HepG2 (cell line): Measurements from ENCODE around the gene S100Z. TPM values are rescaled to one million over a fixed set of nuclear protein-coding genes. Genes with fewer than 3 reads are reported as not detected.

Experiments
- ATAC-seq: fragments of 200-7000 bp; cut with Tn5 transposase; 3 replicates; pipeline ENCODE4 v1.9.1; 2020; ENCODE audit warnings: mild to moderate bottlenecking, moderate library complexity
- BruUV-seq: library from RNA; stranded (reverse); fragments of 400-500 nt; replicated peaks from 2 replicates; lab custom pipeline; 2021; lab: Mats Ljungman, UMichigan
- CTCF ChIA-PET: fragments of 300-600 bp; formaldehyde crosslinking; extraction: SDS; loops from one replicate; lab custom pipeline; 2021; ENCODE audit warnings: low total read pairs, inconsistent platforms, low intra/inter-chr PET ratio; lab: Yijun Ruan, JAX
- POLR2A ChIA-PET: fragments of 350-600 bp; sonication (Branson Sonifier 250); formaldehyde crosslinking; loops from one replicate; lab custom pipeline; 2020; ENCODE audit warnings: antibody characterized with exemption, inconsistent platforms; lab: Yijun Ruan, JAX
- DNase-seq: peaks from one replicate; pipeline ENCODE4 v3.0.0-alpha.2; 2015; ENCODE audit warnings: low spot score
- FAIRE-seq: peaks from 3 replicates; lab custom pipeline; 2011; peaks lifted over from hg19 to GRCh38; lab: Jason Lieb, UNC
- H2AFZ ChIP-seq: one replicate; pipeline ENCODE4 v1.6.1; 2011; ENCODE audit warnings: low read length, inconsistent platforms
- H3K27ac ChIP-seq: fragments of 300-600 bp; 3 replicates; pipeline ENCODE4 v1.8.0; 2011; ENCODE audit warnings: mixed run types, mild to moderate bottlenecking, mixed read lengths, low read length, inconsistent platforms; ENCODE audit not compliant: insufficient read depth; ENCODE audit errors: extremely low read length
- H3K27me3 ChIP-seq, 2 experiments: fragments of 200-600 bp in 1 of 2; 2 replicates in 1 of 2; 3 replicates in 1 of 2; pipeline versions ENCODE4 v1.6.0 to v1.8.0; 2011; ENCODE audit warnings: low read length in 2 of 2, mild to moderate bottlenecking in 2 of 2, moderate library complexity in 2 of 2, inconsistent platforms in 1 of 2; ENCODE audit not compliant: insufficient read depth in 2 of 2, control insufficient read depth in 1 of 2
- H3K36me3 ChIP-seq, 2 experiments: fragments of 200-600 bp in 1 of 2; replicated peaks in 1 of 2; 2 replicates in 1 of 2; 3 replicates in 1 of 2; pipeline versions ENCODE4 v1.5.1 to v1.8.0; 2011; ENCODE audit warnings: low read length in 2 of 2, inconsistent platforms in 1 of 2; ENCODE audit not compliant: insufficient read depth in 2 of 2, control insufficient read depth in 1 of 2
- H3K4me1 ChIP-seq: 2 replicates; pipeline ENCODE4 v1.5.1; 2012; ENCODE audit warnings: low read length, inconsistent platforms; ENCODE audit not compliant: insufficient read depth
- H3K4me2 ChIP-seq: 2 replicates; pipeline ENCODE4 v1.6.0; 2011; ENCODE audit warnings: low read depth, low read length, inconsistent platforms
- H3K4me3 ChIP-seq, 3 experiments: fragments of 200-600 bp in 1 of 3; sonication (generic), shearing (Covaris generic) in 1 of 3; replicated peaks in 1 of 3; 2 replicates each; pipeline ENCODE4 v1.5.1; 2011 to 2016; ENCODE audit warnings: low read length in 3 of 3, inconsistent platforms in 2 of 3, low read depth in 2 of 3, mild to moderate bottlenecking in 2 of 3, control low read depth in 1 of 3, mixed read lengths in 1 of 3; ENCODE audit not compliant: insufficient read depth in 1 of 3
- H3K79me2 ChIP-seq: one replicate; pipeline ENCODE4 v1.6.1; 2011; ENCODE audit warnings: low read length, inconsistent platforms; ENCODE audit not compliant: insufficient read depth
- H3K9ac ChIP-seq: 2 replicates; pipeline ENCODE4 v1.6.0; 2011; ENCODE audit warnings: mild to moderate bottlenecking, low read depth, low read length, inconsistent platforms; ENCODE audit not compliant: insufficient read depth
- H3K9me3 ChIP-seq: 2 replicates; pipeline ENCODE4 v1.5.1; 2012; ENCODE audit warnings: mild to moderate bottlenecking, low read length
- H4K20me1 ChIP-seq: 2 replicates; pipeline ENCODE4 v1.6.0; 2011; ENCODE audit warnings: inconsistent platforms, mild to moderate bottlenecking, low read length, moderate library complexity; ENCODE audit not compliant: insufficient read depth
- ATF7 ChIP-seq, 2 experiments: fragments of 450-650 bp in 1 of 2; sonication (generic) in 1 of 2; formaldehyde crosslinking in 1 of 2; IDR thresholded peaks; 2 replicates each; pipeline versions ENCODE4 v1.4.0 to v1.6.1; 2016 to 2020; ENCODE audit warnings: antibody characterized with exemption in 1 of 2, mild to moderate bottlenecking in 1 of 2, missing genetic modification reagents in 1 of 2
- BCL6 ChIP-seq: IDR thresholded peaks from 2 replicates; pipeline ENCODE4 v1.6.1; 2016; ENCODE audit warnings: missing genetic modification reagents, missing compliant biosample characterization
- CBFB ChIP-seq: sonication (generic); formaldehyde crosslinking; IDR thresholded peaks from 2 replicates; pipeline ENCODE4 v1.4.0; 2020; ENCODE audit warnings: missing genetic modification reagents
- GTF3A ChIP-seq: sonication (generic); formaldehyde crosslinking; conservative IDR thresholded peaks from 2 replicates; pipeline ENCODE4 v1.4.0; 2020; ENCODE audit warnings: mild to moderate bottlenecking, missing genetic modification reagents
- MAFG ChIP-seq: sonication (generic); formaldehyde crosslinking; IDR thresholded peaks from 2 replicates; pipeline ENCODE4 v1.5.1; 2020; ENCODE audit warnings: mild to moderate bottlenecking, missing genetic modification reagents
- NFATC3 ChIP-seq: sonication (generic); formaldehyde crosslinking; IDR thresholded peaks from 2 replicates; pipeline ENCODE4 v1.5.1; 2020; ENCODE audit warnings: mild to moderate bottlenecking, missing genetic modification reagents
- SP1 ChIP-seq, 2 experiments: fragments of 450-650 bp in 1 of 2; sonication (generic) in 1 of 2; formaldehyde crosslinking in 1 of 2; IDR thresholded peaks; 2 replicates each; pipeline versions ENCODE4 v1.4.0 to v1.6.1; 2016 to 2020; ENCODE audit warnings: missing genetic modification reagents in 1 of 2
- ZNF414 ChIP-seq: sonication (generic); formaldehyde crosslinking; IDR thresholded peaks from 2 replicates; pipeline ENCODE4 v1.5.0; 2020; ENCODE audit warnings: missing genetic modification reagents
- ZNF747 ChIP-seq: sonication (generic); formaldehyde crosslinking; IDR thresholded peaks from 2 replicates; pipeline ENCODE4 v1.8.1; 2023; ENCODE audit warnings: missing genetic modification reagents, mild to moderate bottlenecking, borderline replicate concordance
- ZNF777 ChIP-seq: sonication (generic); formaldehyde crosslinking; IDR thresholded peaks from 2 replicates; pipeline ENCODE4 v1.4.0; 2020; ENCODE audit warnings: missing genetic modification reagents
- WGBS: methylation state at CpG from one replicate; pipeline ENCODE4 v1.1.6; 2017; ENCODE audit warnings: low lambda C conversion rate; 5-methylcytosine and 5-hydroxymethylcytosine counted together
- in situ Hi-C: cut with HindIII; loops from 2 replicates; pipeline ENCODE4 v1.10.0; 2017; ENCODE audit warnings: low pct_unique_long_range_greater_than_20kb; ENCODE audit not compliant: extremely low pct_ligation_motif_present
- intact Hi-C: fragments of 100-400 bp; cut with micrococcal nuclease; formaldehyde crosslinking; loops from one replicate; pipeline ENCODE4 v1.10.0; 2022; ENCODE audit not compliant: unreplicated experiment
- polyA plus RNA-seq, 8 experiments: library from polyadenylated mRNA; depleted of rRNA in 3 of 8; stranded (reverse) in 7 of 8; unstranded in 1 of 8; fragments of >200 nt; fragmentation: Illumina TruSeq in 4 of 8; extraction: Trizol in 4 of 8; gene quantifications; 2 replicates each; pipeline versions ENCODE4 v1.2.1 to v1.2.3, GENCODE V29; 2011 to 2016; ENCODE audit warnings: low read depth in 4 of 8, missing spikeins in 1 of 8, mixed read lengths in 1 of 8; ENCODE audit not compliant: insufficient read depth in 1 of 8
- total RNA-seq, 5 experiments: library from RNA; depleted of rRNA; stranded (reverse); fragments of >200 nt; fragmentation: Illumina TruSeq; extraction: Trizol; gene quantifications; 2 replicates each; pipeline ENCODE4 v1.2.3, GENCODE V29; 2016; ENCODE audit warnings: low read depth in 1 of 5
- TF ChIP-seq, protein P1 (sequence below), 2 experiments: fragments of 450-650 bp in 1 of 2; sonication (generic) in 1 of 2; formaldehyde crosslinking in 1 of 2; IDR thresholded peaks; 2 replicates each; pipeline versions ENCODE4 v1.6.1 to v1.8.0; 2016 to 2022; ENCODE audit warnings: antibody characterized with exemption in 1 of 2, mild to moderate bottlenecking in 1 of 2, missing genetic modification reagents in 1 of 2
- TF ChIP-seq, protein P2 (sequence below): fragments of 450-650 bp; IDR thresholded peaks from 2 replicates; pipeline ENCODE4 v1.6.1; 2016

The S100Z gene
- total and polyA plus RNA-seq, 2 of the 13 experiments (the other 11 are each of a cell fraction or from before 2014, with no cell fraction given): 0.22 TPM; not detected in 1

- TF ChIP-seq, protein P1, sequence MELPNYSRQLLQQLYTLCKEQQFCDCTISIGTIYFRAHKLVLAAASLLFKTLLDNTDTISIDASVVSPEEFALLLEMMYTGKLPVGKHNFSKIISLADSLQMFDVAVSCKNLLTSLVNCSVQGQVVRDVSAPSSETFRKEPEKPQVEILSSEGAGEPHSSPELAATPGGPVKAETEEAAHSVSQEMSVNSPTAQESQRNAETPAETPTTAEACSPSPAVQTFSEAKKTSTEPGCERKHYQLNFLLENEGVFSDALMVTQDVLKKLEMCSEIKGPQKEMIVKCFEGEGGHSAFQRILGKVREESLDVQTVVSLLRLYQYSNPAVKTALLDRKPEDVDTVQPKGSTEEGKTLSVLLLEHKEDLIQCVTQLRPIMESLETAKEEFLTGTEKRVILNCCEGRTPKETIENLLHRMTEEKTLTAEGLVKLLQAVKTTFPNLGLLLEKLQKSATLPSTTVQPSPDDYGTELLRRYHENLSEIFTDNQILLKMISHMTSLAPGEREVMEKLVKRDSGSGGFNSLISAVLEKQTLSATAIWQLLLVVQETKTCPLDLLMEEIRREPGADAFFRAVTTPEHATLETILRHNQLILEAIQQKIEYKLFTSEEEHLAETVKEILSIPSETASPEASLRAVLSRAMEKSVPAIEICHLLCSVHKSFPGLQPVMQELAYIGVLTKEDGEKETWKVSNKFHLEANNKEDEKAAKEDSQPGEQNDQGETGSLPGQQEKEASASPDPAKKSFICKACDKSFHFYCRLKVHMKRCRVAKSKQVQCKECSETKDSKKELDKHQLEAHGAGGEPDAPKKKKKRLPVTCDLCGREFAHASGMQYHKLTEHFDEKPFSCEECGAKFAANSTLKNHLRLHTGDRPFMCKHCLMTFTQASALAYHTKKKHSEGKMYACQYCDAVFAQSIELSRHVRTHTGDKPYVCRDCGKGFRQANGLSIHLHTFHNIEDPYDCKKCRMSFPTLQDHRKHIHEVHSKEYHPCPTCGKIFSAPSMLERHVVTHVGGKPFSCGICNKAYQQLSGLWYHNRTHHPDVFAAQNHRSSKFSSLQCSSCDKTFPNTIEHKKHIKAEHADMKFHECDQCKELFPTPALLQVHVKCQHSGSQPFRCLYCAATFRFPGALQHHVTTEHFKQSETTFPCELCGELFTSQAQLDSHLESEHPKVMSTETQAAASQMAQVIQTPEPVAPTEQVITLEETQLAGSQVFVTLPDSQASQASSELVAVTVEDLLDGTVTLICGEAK (IDR thresholded peaks at IDR 0.05): no peak
- TF ChIP-seq, protein P1 (CRISPR knock-in tag; IDR thresholded peaks at IDR 0.05): no peak
These were observed 39.6 kb upstream of the S100Z start (continued) for GRCh38 chr5:76810236-76810635.

DNA sequence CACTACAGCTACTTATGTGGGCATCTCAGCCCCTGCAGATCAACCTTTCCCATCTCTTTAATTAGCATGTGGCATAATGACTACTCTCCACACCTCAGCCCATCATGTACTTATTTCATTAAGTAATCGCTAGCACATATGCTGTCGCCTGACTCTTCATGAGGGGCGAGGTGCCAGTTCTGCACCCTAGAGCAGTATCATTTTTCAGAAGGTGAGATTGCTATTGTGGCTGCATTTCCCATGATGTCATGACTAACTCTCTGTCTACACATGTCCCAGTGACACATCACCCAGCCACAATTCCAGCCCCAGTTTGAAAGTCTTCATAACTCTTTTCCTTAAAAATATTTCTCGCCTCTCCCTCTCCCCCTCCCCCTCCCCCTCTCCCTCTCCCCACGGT is 38.6 kb upstream of the S100Z start:
- Histone ChIP-seq H4K20me1 (no peaks in the 10 kb centered on the region), H3K79me2 (no peaks in the 10 kb centered on the region), H3K36me3 (no peaks in the 10 kb centered on the region), H3K9ac (no peak overlapping the region), H3K27ac (no peak overlapping the region), H2AFZ (no peak overlapping the region), H3K4me1 (peaks cover 8% of the 10 kb centered on the region), H3K4me3 (no peak overlapping the region), H3K4me2 (no peak overlapping the region), H3K9me3 (no peaks in the 10 kb centered on the region), H3K27me3 (peaks cover 2 to 4% of the 10 kb centered on the region in 2 experiments; a peak in 1 of 5 replicates)
- ChIA-PET POLR2A (no interaction called here), CTCF (no interaction called here)
- BruUV-seq: no TSS peak
- in situ Hi-C loops: no loop called here
- no peak for ATAC-seq
- WGBS: 77% methylated on average over 5 of the region's 5 CpGs
- no peak for DNase-seq
- FAIRE-seq: no peak
- intact Hi-C loops: no loop called here
- no peak for TF ChIP-seq MAFG (CRISPR knock-in tag)
- TF ChIP-seq GTF3A: no peak
- TF ChIP-seq NFATC3 (CRISPR knock-in tag): no peak
- TF ChIP-seq ZNF777: no peak
- peak; percentile 37 for TF ChIP-seq ATF7 (IDR thresholded peaks at IDR 0.05)
- no peak for TF ChIP-seq ATF7 (CRISPR knock-in tag; IDR thresholded peaks at IDR 0.05)
- no peak for TF ChIP-seq SP1 (IDR thresholded peaks at IDR 0.05)
- no peak for TF ChIP-seq SP1 (CRISPR knock-in tag; IDR thresholded peaks at IDR 0.05)
- no peak for TF ChIP-seq BCL6 (CRISPR knock-in tag)
- TF ChIP-seq CBFB (CRISPR knock-in tag): no peak
- TF ChIP-seq ZNF414 (CRISPR knock-in tag): no peak
- no peak for TF ChIP-seq ZNF747 (CRISPR knock-in tag)
- TF ChIP-seq, protein P2, sequence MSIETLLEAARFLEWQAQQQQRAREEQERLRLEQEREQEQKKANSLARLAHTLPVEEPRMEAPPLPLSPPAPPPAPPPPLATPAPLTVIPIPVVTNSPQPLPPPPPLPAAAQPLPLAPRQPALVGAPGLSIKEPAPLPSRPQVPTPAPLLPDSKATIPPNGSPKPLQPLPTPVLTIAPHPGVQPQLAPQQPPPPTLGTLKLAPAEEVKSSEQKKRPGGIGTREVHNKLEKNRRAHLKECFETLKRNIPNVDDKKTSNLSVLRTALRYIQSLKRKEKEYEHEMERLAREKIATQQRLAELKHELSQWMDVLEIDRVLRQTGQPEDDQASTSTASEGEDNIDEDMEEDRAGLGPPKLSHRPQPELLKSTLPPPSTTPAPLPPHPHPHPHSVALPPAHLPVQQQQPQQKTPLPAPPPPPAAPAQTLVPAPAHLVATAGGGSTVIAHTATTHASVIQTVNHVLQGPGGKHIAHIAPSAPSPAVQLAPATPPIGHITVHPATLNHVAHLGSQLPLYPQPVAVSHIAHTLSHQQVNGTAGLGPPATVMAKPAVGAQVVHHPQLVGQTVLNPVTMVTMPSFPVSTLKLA: no peak
